ENCODE measurements around the gene NUP42. TPM values are rescaled to one million over a fixed set of nuclear protein-coding genes. Genes with fewer than 3 reads are reported as not detected.

NUP42 gene
- total and polyA plus RNA-seq, 10 of the 15 experiments (the other 5 are each of a cell fraction or from before 2014, with no cell fraction given) = 48.6 to 124 (median 74.3) TPM

GRCh38 chr7:23237000-23237399 is 55.2 kb downstream of the NUP42 start:
- CTCF ChIA-PET = interaction anchor here (1.3 to 2.2 kb wide), 4 partner anchors 28 to 52 kb away, joined by 3 to 6 read pairs (median 4); no protein-coding TSS in a partner anchor
- TF ChIP-seq E2F8 (IDR thresholded peaks at IDR 0.05; ENCODE audit: low read depth, partially characterized antibody) (no peak), PKNOX1 (IDR thresholded peaks at IDR 0.05) (no peak), NFYB (IDR thresholded peaks at IDR 0.05; ENCODE audit: insufficient read depth, low read depth, low read length) (no peak), TCF7 (IDR thresholded peaks at IDR 0.05; ENCODE audit: borderline replicate concordance) (no peak), EP300 (IDR thresholded peaks at IDR 0.05; ENCODE audit: borderline replicate concordance in 1 of 2, control insufficient read depth in 1 of 2, low read depth in 2 of 2, low read length in 2 of 2) (no peak), POLR2A (IDR thresholded peaks at IDR 0.05; ENCODE audit: low read depth, low read length) (no peak), HCFC1 (IDR thresholded peaks at IDR 0.05; ENCODE audit: low read length) (no peak), HDAC6 (IDR thresholded peaks at IDR 0.05; ENCODE audit: unreplicated experiment) (no peak), JUND (IDR thresholded peaks at IDR 0.05; ENCODE audit: low read depth, low read length) (no peak), SIN3A (IDR thresholded peaks at IDR 0.05; ENCODE audit: low read depth, low read length) (no peak), BCL3 (IDR thresholded peaks at IDR 0.05; ENCODE audit: borderline replicate concordance, insufficient read depth, low read depth, low read length, poor library complexity, severe bottlenecking) (no peak), NKRF (conservative IDR thresholded peaks at IDR 0.05) (no peak), SUZ12 (IDR thresholded peaks at IDR 0.05; ENCODE audit: unreplicated experiment) (no peak), CREB1 (IDR thresholded peaks at IDR 0.05; ENCODE audit: low read depth) (no peak), CEBPB (IDR thresholded peaks at IDR 0.05; ENCODE audit: borderline replicate concordance in 1 of 2, low read depth in 2 of 2, low read length in 2 of 2) (no peak)
- H3K4me3 ChIP-seq = no peak overlapping the region
- no peaks in the 10 kb centered on the region for H4K20me1 ChIP-seq (ENCODE audit: control insufficient read depth, insufficient read depth)
- ATAC-seq (no peak), FAIRE-seq (no peak), DNase-seq (ENCODE audit: low read depth, low spot score) (no peak)
- no peak overlapping the region for H3K27ac ChIP-seq (ENCODE audit: control insufficient read depth, insufficient read depth)
- in situ Hi-C loops (cut with MboI) = no loop called here
- no peaks in the 10 kb centered on the region for H3K36me3 ChIP-seq (ENCODE audit: control insufficient read depth in 2 of 2, insufficient read depth in 2 of 2, low read length in 1 of 2)
- no peak overlapping the region for H3K4me2 ChIP-seq (ENCODE audit: control insufficient read depth, insufficient read depth)
- intact Hi-C loops (cut with micrococcal nuclease; ENCODE audit: unreplicated experiment) = no loop called here
- no TSS peak for BruUV-seq (replicated peaks)
- H2AFZ ChIP-seq (ENCODE audit: control insufficient read depth, low read depth, low read length) = no peak overlapping the region
- H3K27me3 ChIP-seq (replicated peaks in 1 of 2; ENCODE audit: control insufficient read depth in 2 of 2, insufficient read depth in 2 of 2, low read length in 1 of 2) = no peaks in the 10 kb centered on the region
- no peaks in the 10 kb centered on the region for H3K79me2 ChIP-seq (ENCODE audit: control insufficient read depth, insufficient read depth, low read length)
- RAD21 ChIA-PET (ENCODE audit: unreplicated experiment) = no interaction called here
- 94% methylated on average over 3 of the region's 3 CpGs for WGBS (ENCODE audit: insufficient coverage, insufficient replicate concordance, low lambda C conversion rate, missing lambda C conversion rate)
- POLR2A ChIA-PET = no interaction called here
- no peaks in the 10 kb centered on the region for H3K9me3 ChIP-seq (replicated peaks; ENCODE audit: control insufficient read depth, insufficient read depth, low read length)
- H3K4me1 ChIP-seq (ENCODE audit: control insufficient read depth, insufficient read depth, low read length) = peaks cover 15% of the 10 kb centered on the region
- SMC1A ChIA-PET (ENCODE audit: uncharacterized antibody, unreplicated experiment) = no interaction called here
- H3K9ac ChIP-seq (ENCODE audit: control insufficient read depth, insufficient read depth, low read length) = no peak overlapping the region
